CD4-positive, alpha-beta T cell (primary cell): ENCODE data around the gene UPF2. TPM values are rescaled to one million over a fixed set of nuclear protein-coding genes. Genes with fewer than 3 reads are reported as not detected.

Source experiments
- ATAC-seq: fragments of 200-7000 bp; cut with Tn5 transposase; one replicate; pipeline ENCODE4 v1.10.0; 2022; ENCODE audit warnings: mild to moderate bottlenecking; ENCODE audit not compliant: poor library complexity
- CTCF ChIA-PET: fragments of 350-600 bp; sonication (Branson Sonifier 250); formaldehyde crosslinking; loops from one replicate; lab custom pipeline; 2021; ENCODE audit warnings: antibody characterized with exemption, inconsistent platforms; lab: Charles Lee
- POLR2A ChIA-PET: fragments of 350-600 bp; sonication (Branson Sonifier 250); formaldehyde crosslinking; loops from one replicate; lab custom pipeline; 2021; ENCODE audit warnings: antibody characterized with exemption, inconsistent platforms; lab: Charles Lee
- DNase-seq, 14 experiments: peaks; one replicate each; pipeline ENCODE4 v3.0.0-alpha.2; 2013 to 2020; ENCODE audit warnings: mixed read lengths in 2 of 14
- H3K27ac ChIP-seq, 2 donors: one replicate each; pipeline versions ENCODE4 v1.5.1 to v1.7.0; 2013; ENCODE audit warnings: low read length in 2 of 2, low read depth in 1 of 2, mild to moderate bottlenecking in 1 of 2
- H3K27me3 ChIP-seq, 2 experiments: 1 replicate in 1 of 2; 2 replicates in 1 of 2; pipeline versions ENCODE4 v1.6.1 to v1.7.0; 2013; ENCODE audit warnings: low read length in 2 of 2, control low read depth in 1 of 2, mild to moderate bottlenecking in 1 of 2, moderate library complexity in 1 of 2; ENCODE audit not compliant: insufficient read depth in 2 of 2, control insufficient read depth in 1 of 2
- H3K36me3 ChIP-seq: one replicate; pipeline ENCODE4 v1.6.1; 2013; ENCODE audit warnings: low read length, control low read depth; ENCODE audit not compliant: insufficient read depth
- H3K4me1 ChIP-seq: one replicate; pipeline ENCODE4 v1.6.1; 2013; ENCODE audit warnings: low read length, control low read depth; ENCODE audit not compliant: insufficient read depth
- H3K4me3 ChIP-seq: one replicate; pipeline ENCODE4 v1.5.1; 2013; ENCODE audit warnings: mild to moderate bottlenecking, low read length, moderate library complexity
- H3K9me3 ChIP-seq, 2 experiments: 1 replicate in 1 of 2; 2 replicates in 1 of 2; pipeline versions ENCODE4 v1.6.1 to v1.7.0; 2013; ENCODE audit warnings: low read length in 2 of 2, mild to moderate bottlenecking in 2 of 2, control low read depth in 1 of 2, moderate library complexity in 1 of 2; ENCODE audit not compliant: control insufficient read depth in 1 of 2, insufficient read depth in 1 of 2
- H3K27ac Mint-ChIP-seq: one replicate; pipeline ENCODE4 v1.8.0; 2020; ENCODE audit warnings: mixed read lengths
- H3K27me3 Mint-ChIP-seq: one replicate; pipeline ENCODE4 v1.8.0; 2021; ENCODE audit warnings: mixed read lengths
- H3K36me3 Mint-ChIP-seq: one replicate; pipeline ENCODE4 v1.8.0; 2021; ENCODE audit warnings: low read depth, mixed read lengths
- H3K4me1 Mint-ChIP-seq: one replicate; pipeline ENCODE4 v1.8.0; 2021; ENCODE audit warnings: low read depth, mixed read lengths
- H3K4me3 Mint-ChIP-seq: one replicate; pipeline ENCODE4 v1.8.0; 2020; ENCODE audit warnings: mild to moderate bottlenecking, mixed read lengths
- H3K9me3 Mint-ChIP-seq: one replicate; pipeline ENCODE4 v1.8.0; 2020; ENCODE audit warnings: mixed read lengths
- CTCF ChIP-seq: fragments of 200-600 bp; IDR thresholded peaks from one replicate; pipeline ENCODE4 v1.8.0; 2022; ENCODE audit warnings: antibody characterized with exemption, mild to moderate bottlenecking
- intact Hi-C, 2 experiments: fragments of 100-400 bp; cut with DNase I in 1 of 2; cut with micrococcal nuclease in 1 of 2; formaldehyde crosslinking; loops; one replicate each; pipeline versions ENCODE4 v1.15.1 to v1.9.0; 2023 to 2025; cut with DNase I, micrococcal nuclease
- total RNA-seq, 174 experiments: library from RNA in 2 of 174; stranded (reverse) in 2 of 174; gene quantifications; one replicate each; pipeline ENCODE4 v1.2.3 and lab custom pipeline; 2021 to 2026

UPF2 gene
- total RNA-seq, 2 experiments from 2014 or later = 14.5 to 15.3 TPM

GRCh38 chr10:11909618-11910017, 133.0 kb downstream of the UPF2 start:
- H3K36me3 ChIP-seq = no peaks in the 10 kb centered on the region
- no peak for DNase-seq
- no peak for ATAC-seq
- no peak overlapping the region for H3K4me3 ChIP-seq
- H3K9me3 ChIP-seq = no peaks in the 10 kb centered on the region
- TF ChIP-seq CTCF = no peak
- no peaks in the 10 kb centered on the region for H3K4me1 ChIP-seq
- intact Hi-C loops = no loop called here
- no peak overlapping the region for H3K27ac ChIP-seq
- Mint-ChIP-seq H3K27me3 (no peaks in the 10 kb centered on the region), H3K4me1 (no peaks in the 10 kb centered on the region), H3K36me3 (no peaks in the 10 kb centered on the region), H3K27ac (no peak overlapping the region), H3K4me3 (no peak overlapping the region), H3K9me3 (no peaks in the 10 kb centered on the region)
- ChIA-PET CTCF (no interaction called here), POLR2A (no interaction called here)
- H3K27me3 ChIP-seq = no peaks in the 10 kb centered on the region

GRCh38 chr10:11908991-11909390, 133.6 kb downstream of the UPF2 start:
- H3K27me3 ChIP-seq = no peaks in the 10 kb centered on the region
- no peaks in the 10 kb centered on the region for H3K4me1 ChIP-seq
- H3K9me3 Mint-ChIP-seq = no peaks in the 10 kb centered on the region
- no peak overlapping the region for H3K27ac ChIP-seq
- H3K4me3 Mint-ChIP-seq = no peak overlapping the region
- no peaks in the 10 kb centered on the region for H3K9me3 ChIP-seq
- ChIA-PET POLR2A (interaction anchor here (0.6 kb wide), 1 partner anchor 308 kb away, joined by 3 read pairs; no protein-coding TSS in a partner anchor), CTCF (no interaction called here)
- ATAC-seq (no peak), DNase-seq (no peak)
- no peak overlapping the region for H3K27ac Mint-ChIP-seq
- no peaks in the 10 kb centered on the region for H3K36me3 ChIP-seq
- no peaks in the 10 kb centered on the region for H3K27me3 Mint-ChIP-seq
- TF ChIP-seq CTCF = no peak
- intact Hi-C loops = no loop called here
- H3K4me1 Mint-ChIP-seq = no peaks in the 10 kb centered on the region
- H3K36me3 Mint-ChIP-seq = no peaks in the 10 kb centered on the region
- no peak overlapping the region for H3K4me3 ChIP-seq

- H3K9me3 Mint-ChIP-seq = no peaks in the 10 kb centered on the region
- Histone ChIP-seq H3K4me1 (no peaks in the 10 kb centered on the region), H3K27ac (no peak overlapping the region), H3K4me3 (no peak overlapping the region), H3K27me3 (no peaks in the 10 kb centered on the region), H3K9me3 (no peaks in the 10 kb centered on the region), H3K36me3 (no peaks in the 10 kb centered on the region)
- CTCF ChIA-PET = no interaction called here
- no peak for ATAC-seq
- H3K27me3 Mint-ChIP-seq = no peaks in the 10 kb centered on the region
- intact Hi-C loops = no loop called here
- TF ChIP-seq CTCF = no peak
- H3K27ac Mint-ChIP-seq = no peak overlapping the region
- no peak for DNase-seq
- no peak overlapping the region for H3K4me3 Mint-ChIP-seq
- POLR2A ChIA-PET = interaction anchor here (0.6 kb wide), 1 partner anchor 308 kb away, joined by 3 read pairs; no protein-coding TSS in a partner anchor
- H3K4me1 Mint-ChIP-seq = no peaks in the 10 kb centered on the region
- no peaks in the 10 kb centered on the region for H3K36me3 Mint-ChIP-seq
These were observed 134.1 kb downstream of the UPF2 start for GRCh38 chr10:11908536-11908935.
